ENCODE results near the gene ALG2.

- TF ChIP-seq CTCF (IDR thresholded peaks at IDR 0.05; ENCODE audit: low read depth, low read length, missing input control) = no peak
- TF ChIP-seq RXRA (IDR thresholded peaks at IDR 0.05) = no peak
Measured at GRCh38 chr9:99172124-99173091, 49.3 kb downstream of the ALG2 start.

Measured in liver (tissue), 3 donors.